NCI-H2196 (cell line): Measurements from ENCODE around the gene TGFB2.

ENCODE experiments used
- DNase-seq: peaks from one replicate; lab custom pipeline; 2025; ENCODE audit not compliant: unreplicated experiment; lab: John Stamatoyannopoulos, UW

Gene TGFB2

GRCh38 chr1:218481116-218481775 lies 136.1 kb downstream of the TGFB2 start:
- no peak for DNase-seq

GRCh38 chr1:218482683-218483082 lies 137.5 kb downstream of the TGFB2 start:
- no peak for DNase-seq

GRCh38 chr1:218485241-218485928 lies 140.2 kb downstream of the TGFB2 start:
- no peak for DNase-seq

- DNase-seq: no peak
These were observed 143.4 kb downstream of the TGFB2 start for GRCh38 chr1:218488531-218488930.

GRCh38 chr1:218488986-218489385 lies 143.8 kb downstream of the TGFB2 start:
- no peak for DNase-seq

GRCh38 chr1:218490406-218490922 lies 145.3 kb downstream of the TGFB2 start:
- DNase-seq: no peak

- DNase-seq: no peak
These were observed 147.7 kb downstream of the TGFB2 start for GRCh38 chr1:218492874-218493273.

GRCh38 chr1:218493986-218494385 lies 148.8 kb downstream of the TGFB2 start:
- DNase-seq: no peak
